ENCODE measurements around the gene AOAH.

GRCh38 chr7:36648441-36648840 is 75.9 kb downstream of the AOAH start:
- TF ChIP-seq POLR2A (IDR thresholded peaks at IDR 0.05): no peak
- TF ChIP-seq, protein P1, sequence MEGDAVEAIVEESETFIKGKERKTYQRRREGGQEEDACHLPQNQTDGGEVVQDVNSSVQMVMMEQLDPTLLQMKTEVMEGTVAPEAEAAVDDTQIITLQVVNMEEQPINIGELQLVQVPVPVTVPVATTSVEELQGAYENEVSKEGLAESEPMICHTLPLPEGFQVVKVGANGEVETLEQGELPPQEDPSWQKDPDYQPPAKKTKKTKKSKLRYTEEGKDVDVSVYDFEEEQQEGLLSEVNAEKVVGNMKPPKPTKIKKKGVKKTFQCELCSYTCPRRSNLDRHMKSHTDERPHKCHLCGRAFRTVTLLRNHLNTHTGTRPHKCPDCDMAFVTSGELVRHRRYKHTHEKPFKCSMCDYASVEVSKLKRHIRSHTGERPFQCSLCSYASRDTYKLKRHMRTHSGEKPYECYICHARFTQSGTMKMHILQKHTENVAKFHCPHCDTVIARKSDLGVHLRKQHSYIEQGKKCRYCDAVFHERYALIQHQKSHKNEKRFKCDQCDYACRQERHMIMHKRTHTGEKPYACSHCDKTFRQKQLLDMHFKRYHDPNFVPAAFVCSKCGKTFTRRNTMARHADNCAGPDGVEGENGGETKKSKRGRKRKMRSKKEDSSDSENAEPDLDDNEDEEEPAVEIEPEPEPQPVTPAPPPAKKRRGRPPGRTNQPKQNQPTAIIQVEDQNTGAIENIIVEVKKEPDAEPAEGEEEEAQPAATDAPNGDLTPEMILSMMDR (IDR thresholded peaks at IDR 0.05): no peak
- no peak for TF ChIP-seq POLR2AphosphoS5 (IDR thresholded peaks at IDR 0.05; ENCODE audit: insufficient read depth in 1 of 2, low read depth in 1 of 2)
